Spleen (tissue), 7 donors: ENCODE results near the gene SULT6B1.

Source experiments
- POLR2A ChIP-seq, 3 donors: fragments of 450-650 bp; IDR thresholded peaks; one replicate each; pipeline ENCODE4 v1.5.1; 2017; ENCODE audit warnings: antibody characterized with exemption in 3 of 3, mild to moderate bottlenecking in 1 of 3
- POLR2AphosphoS5 ChIP-seq, 3 donors: sonication (generic); formaldehyde crosslinking; IDR thresholded peaks; one replicate each; pipeline ENCODE4 v1.5.1; 2017; ENCODE audit warnings: antibody characterized with exemption in 3 of 3
- TF ChIP-seq, protein P1 (sequence below), 11 experiments: fragments of 200-600 bp in 7 of 11; fragments of 450-650 bp in 4 of 11; sonication (generic) in 4 of 11; IDR thresholded peaks in 8 of 11; conservative IDR thresholded peaks in 3 of 11; 1 replicate in 7 of 11; 2 replicates in 4 of 11; pipeline versions ENCODE4 v1.4.0 to v1.8.0; 2016 to 2021; ENCODE audit warnings: antibody characterized with exemption in 11 of 11, inconsistent platforms in 4 of 11, mild to moderate bottlenecking in 1 of 11
- donor health status: DM: no; HTN: no; CAD: no; lungs with moderate emphysema.
- donor health status: DM: no; HTN: no; CAD: no.
- donor health status: DM: no; HTN: no; CAD: no.

DNA sequence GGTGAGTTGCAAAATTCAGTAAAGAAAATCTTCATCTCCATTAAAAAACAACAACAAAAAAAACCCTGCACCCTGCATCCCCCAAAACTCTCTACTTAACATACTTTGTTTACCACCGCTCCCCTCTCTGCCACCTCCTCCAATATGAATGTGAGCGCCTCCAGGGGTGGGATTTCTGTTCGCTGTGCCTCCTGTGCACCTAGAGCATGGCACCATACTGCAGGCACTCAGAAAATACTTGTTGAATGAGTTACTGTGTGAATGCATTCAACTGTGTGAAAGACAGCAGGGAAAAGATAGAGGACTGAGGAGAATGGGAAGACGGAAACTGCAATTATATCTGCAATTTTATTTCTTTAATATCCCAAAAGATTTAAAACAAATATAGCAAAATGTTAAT lies 38.4 kb upstream of the SULT6B1 start:
- TF ChIP-seq, protein P1, sequence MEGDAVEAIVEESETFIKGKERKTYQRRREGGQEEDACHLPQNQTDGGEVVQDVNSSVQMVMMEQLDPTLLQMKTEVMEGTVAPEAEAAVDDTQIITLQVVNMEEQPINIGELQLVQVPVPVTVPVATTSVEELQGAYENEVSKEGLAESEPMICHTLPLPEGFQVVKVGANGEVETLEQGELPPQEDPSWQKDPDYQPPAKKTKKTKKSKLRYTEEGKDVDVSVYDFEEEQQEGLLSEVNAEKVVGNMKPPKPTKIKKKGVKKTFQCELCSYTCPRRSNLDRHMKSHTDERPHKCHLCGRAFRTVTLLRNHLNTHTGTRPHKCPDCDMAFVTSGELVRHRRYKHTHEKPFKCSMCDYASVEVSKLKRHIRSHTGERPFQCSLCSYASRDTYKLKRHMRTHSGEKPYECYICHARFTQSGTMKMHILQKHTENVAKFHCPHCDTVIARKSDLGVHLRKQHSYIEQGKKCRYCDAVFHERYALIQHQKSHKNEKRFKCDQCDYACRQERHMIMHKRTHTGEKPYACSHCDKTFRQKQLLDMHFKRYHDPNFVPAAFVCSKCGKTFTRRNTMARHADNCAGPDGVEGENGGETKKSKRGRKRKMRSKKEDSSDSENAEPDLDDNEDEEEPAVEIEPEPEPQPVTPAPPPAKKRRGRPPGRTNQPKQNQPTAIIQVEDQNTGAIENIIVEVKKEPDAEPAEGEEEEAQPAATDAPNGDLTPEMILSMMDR (IDR thresholded peaks at IDR 0.05 in 8 of 11, conservative IDR thresholded peaks at IDR 0.05 in 3 of 11) = no peak
- TF ChIP-seq POLR2A (IDR thresholded peaks at IDR 0.05) (no peak), POLR2AphosphoS5 (IDR thresholded peaks at IDR 0.05) (no peak)
